ENCODE measurements around the gene GOPC. TPM values are rescaled to one million over a fixed set of nuclear protein-coding genes. Genes with fewer than 3 reads are reported as not detected.

GOPC gene
- total and polyA plus RNA-seq, 2 of the 8 experiments (the other 6 are each of a cell fraction or from before 2014, with no cell fraction given): 5.3 to 19.4 TPM

GRCh38 chr6:117514655-117515054 lies 87.7 kb downstream of the GOPC start:
- Histone ChIP-seq H3K27ac (ENCODE audit: low read depth, low read length) (no peak overlapping the region), H4K8ac (ENCODE audit: extremely low read depth, insufficient read depth, low read length) (no peak overlapping the region), H4K5ac (ENCODE audit: insufficient read length, low read depth, low read length) (no peak overlapping the region), H2BK12ac (ENCODE audit: low read depth, low read length) (no peak overlapping the region), H3K23me2 (ENCODE audit: low read depth, low read length) (no peaks in the 10 kb centered on the region), H3K23ac (ENCODE audit: insufficient read length) (no peak overlapping the region), H3K56ac (replicated peaks; ENCODE audit: insufficient read length, low read depth, low read length) (no peak overlapping the region), H3K9ac (replicated peaks in 1 of 4; ENCODE audit: extremely low read depth in 1 of 4, low read depth in 3 of 4, low read length in 3 of 4) (no peak overlapping the region), H3K79me1 (ENCODE audit: low read depth, low read length) (no peaks in the 10 kb centered on the region), H2AFZ (ENCODE audit: low read length) (no peak overlapping the region), H3K4me2 (ENCODE audit: insufficient read depth in 1 of 2, low read depth in 2 of 2, low read length in 2 of 2) (no peak overlapping the region), H3K9me3 (ENCODE audit: insufficient read depth in 2 of 2, low read depth in 1 of 2, low read length in 1 of 2) (no peaks in the 10 kb centered on the region), H2BK5ac (ENCODE audit: low read depth, low read length) (no peak overlapping the region), H3K4me3 (ENCODE audit: extremely low read depth in 1 of 4, insufficient read depth in 2 of 4, low read depth in 3 of 4, low read length in 4 of 4) (no peak overlapping the region), H2BK20ac (ENCODE audit: low read length) (no peak overlapping the region), H3K14ac (ENCODE audit: insufficient read length) (no peak overlapping the region), H4K20me1 (replicated peaks in 1 of 2; ENCODE audit: control insufficient read depth in 1 of 2, insufficient read depth in 2 of 2, low read length in 2 of 2) (no peaks in the 10 kb centered on the region), H3K27me3 (replicated peaks in 1 of 4; ENCODE audit: control insufficient read depth in 3 of 4, extremely low read depth in 1 of 4, insufficient read depth in 3 of 4, low read length in 3 of 4) (no peaks in the 10 kb centered on the region), H3K4ac (replicated peaks; ENCODE audit: insufficient read length, low read depth, low read length) (no peak overlapping the region), H3K18ac (ENCODE audit: extremely low read depth, low read length) (no peak overlapping the region), H3K36me3 (ENCODE audit: control insufficient read depth in 2 of 4, insufficient read depth in 4 of 4, low read length in 3 of 4) (no peaks in the 10 kb centered on the region), H2BK120ac (replicated peaks; ENCODE audit: low read depth, low read length) (no peak overlapping the region), H4K91ac (replicated peaks; ENCODE audit: insufficient read length, low read length) (no peak overlapping the region), H3K4me1 (replicated peaks in 1 of 4; ENCODE audit: control insufficient read depth in 3 of 4, insufficient read depth in 4 of 4, low read length in 3 of 4) (peaks cover 0 to 6% (median 0%) of the 10 kb centered on the region in 4 experiments; a peak in 2 of 7 replicates), H2AK5ac (ENCODE audit: low read depth, low read length) (no peak overlapping the region), H3K79me2 (ENCODE audit: control insufficient read depth in 1 of 2, insufficient read depth in 2 of 2, low read length in 2 of 2) (no peaks in the 10 kb centered on the region), H2BK15ac (ENCODE audit: low read length) (no peak overlapping the region)
- FAIRE-seq (no peak), DNase-seq (ENCODE audit: low read depth in 1 of 2, low spot score in 2 of 2) (no peak)
- 83% methylated on average over 1 of the region's 1 CpG; no CpG with 5 or more reads in 1 of the 2 experiments for WGBS, 2 experiments (ENCODE audit: extremely low coverage in 1 of 2, insufficient coverage in 1 of 2, insufficient read length in 1 of 2, insufficient replicate concordance in 2 of 2, low coverage in 1 of 2, low lambda C conversion rate in 2 of 2, missing lambda C conversion rate in 1 of 2)
- ChIA-PET CTCF (ENCODE audit: partially characterized antibody) (no interaction called here), POLR2A (ENCODE audit: partially characterized antibody) (no interaction called here)
- TF ChIP-seq KDM5A (IDR thresholded peaks at IDR 0.05; ENCODE audit: low read length) (no peak), SIRT6 (IDR thresholded peaks at IDR 0.05; ENCODE audit: low read length) (no peak), POU5F1 (IDR thresholded peaks at IDR 0.05; ENCODE audit: low read depth, low read length) (no peak), HDAC2 (IDR thresholded peaks at IDR 0.05; ENCODE audit: borderline replicate concordance in 1 of 2, low read depth in 2 of 2, low read length in 2 of 2) (no peak), CEBPB (IDR thresholded peaks at IDR 0.05; ENCODE audit: low read depth, low read length) (no peak), GABPA (IDR thresholded peaks at IDR 0.05; ENCODE audit: borderline replicate concordance, insufficient read depth, low read length) (no peak), E2F6 (IDR thresholded peaks at IDR 0.05) (no peak), ASH2L (IDR thresholded peaks at IDR 0.05; ENCODE audit: low read length) (no peak), RXRA (IDR thresholded peaks at IDR 0.05; ENCODE audit: insufficient read depth, low read depth, low read length) (no peak), CHD2 (IDR thresholded peaks at IDR 0.05; ENCODE audit: low read length) (no peak), ZNF274 (IDR thresholded peaks at IDR 0.05; ENCODE audit: borderline replicate concordance, extremely low read depth, low read length) (no peak), EGR1 (IDR thresholded peaks at IDR 0.05; ENCODE audit: borderline replicate concordance, low read depth, low read length) (no peak), ATF3 (IDR thresholded peaks at IDR 0.05; ENCODE audit: insufficient read depth, low read depth, low read length) (no peak), NANOG (IDR thresholded peaks at IDR 0.05; ENCODE audit: insufficient read depth, low read depth, low read length, poor library complexity, severe bottlenecking) (no peak)
